ENCODE results near the gene PDE5A. TPM values are rescaled to one million over a fixed set of nuclear protein-coding genes. Genes with fewer than 3 reads are reported as not detected.
"Not testable (repeated sequence)": the region's sequence is repeated elsewhere in the genome, so short reads cannot be mapped to it uniquely, and the experiment has no call there.

Gene PDE5A
- polyA plus RNA-seq, 2 of the 4 experiments (the other 2 are of a cell fraction): 0.27 to 1.0 TPM

- WGBS (ENCODE audit: missing lambda C conversion rate): 0% methylated on average over 11 of the region's 80 CpGs
- not testable (repeated sequence) for H3K4me1 ChIP-seq; H3K9me3 ChIP-seq; FAIRE-seq; TF ChIP-seq FOSL2 (IDR thresholded peaks at IDR 0.05)
- peak overlapping the region; percentile 62 for H3K4me3 ChIP-seq
- POLR2A ChIA-PET: interaction anchor here (0.9 to 1.0 kb wide), 2 partner anchors 22 to 155 kb away, joined by 3 to 4 read pairs; no protein-coding TSS in a partner anchor
- H3K4me2 ChIP-seq: peak overlapping the region; percentile 50
- DNase-seq (ENCODE audit: low read depth in 1 of 2, low spot score in 1 of 2) (peak; percentile 65 to 98), ATAC-seq (peak; percentile 100)
- CTCF ChIA-PET: interaction anchor here (0.7 to 1.6 kb wide), 3 partner anchors 145 to 743 kb away, joined by 3 read pairs; no protein-coding TSS in a partner anchor
- TF ChIP-seq POLR2A (IDR thresholded peaks at IDR 0.05; ENCODE audit: low read length): peak; percentile 46
- peak; percentile 43; the same call in 1 of the 2 replicates for TF ChIP-seq PHF8 (IDR thresholded peaks at IDR 0.05; ENCODE audit: borderline replicate concordance, low read depth)
- 0 out of 3 replicates have a peak, but pooled peaks have one; percentile 22 for TF ChIP-seq BCL3 (IDR thresholded peaks at IDR 0.05)
- TF ChIP-seq RFX5 (IDR thresholded peaks at IDR 0.05): peak; percentile 75
- TF ChIP-seq MAX (IDR thresholded peaks at IDR 0.05): peak; percentile 74
- TF ChIP-seq JUN (IDR thresholded peaks at IDR 0.05): peak in 1 of 2 experiments; percentile 69; a peak in 3 of 5 replicates
- TF ChIP-seq MAFK (IDR thresholded peaks at IDR 0.05; ENCODE audit: partially characterized antibody): peak; percentile 47
- peak; percentile 58; the same call in 1 of the 2 replicates for TF ChIP-seq REST (IDR thresholded peaks at IDR 0.05)
- peak; percentile 32 for TF ChIP-seq FOSL2 (CRISPR knock-in tag; IDR thresholded peaks at IDR 0.05)
- TF ChIP-seq GATA3 (IDR thresholded peaks at IDR 0.05; ENCODE audit: borderline replicate concordance): peak; percentile 20; the same call in 1 of the 2 replicates
- TF ChIP-seq KDM5A (IDR thresholded peaks at IDR 0.05): peak; percentile 64
- H3K27ac ChIP-seq: peak overlapping the region; percentile 79 to 94
These were observed 173.9 kb downstream of the PDE5A start for GRCh38 chr4:119454491-119455270.

DNA sequence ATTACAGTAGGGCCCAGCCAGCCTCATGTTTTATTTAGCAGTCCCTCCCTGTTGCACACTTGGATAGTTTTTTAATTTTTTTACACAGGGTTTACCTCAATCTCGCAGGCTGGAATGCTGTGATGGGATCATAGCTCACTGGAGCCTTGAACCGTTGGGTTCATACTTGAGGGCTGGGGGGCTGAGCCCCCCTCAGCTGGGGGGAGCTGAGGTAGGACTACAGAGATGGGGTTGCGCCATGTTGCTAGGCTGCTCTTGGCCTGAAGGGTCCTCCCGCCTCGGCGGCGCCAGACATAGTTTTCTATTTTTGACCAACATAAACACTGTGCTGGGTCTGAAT lies 174.5 kb downstream of the PDE5A start:
- not testable (repeated sequence) for DNase-seq (ENCODE audit: low read depth in 1 of 2, low spot score in 1 of 2); H3K4me1 ChIP-seq; H3K9me3 ChIP-seq; FAIRE-seq
- WGBS (ENCODE audit: missing lambda C conversion rate): 40% methylated on average over 2 of the region's 7 CpGs
- CTCF ChIA-PET: interaction anchor here (0.8 kb wide), 1 partner anchor 144 kb away, joined by 3 read pairs; no protein-coding TSS in a partner anchor
- peak in 1 of 2 experiments; percentile 76; a peak in 4 of 6 replicates for ATAC-seq
- peak overlapping the region; percentile 79 to 94 for H3K27ac ChIP-seq
- POLR2A ChIA-PET: interaction anchor here (0.9 to 1.0 kb wide), 2 partner anchors 23 to 154 kb away, joined by 3 to 4 read pairs; no protein-coding TSS in a partner anchor
- H3K4me2 ChIP-seq: peak overlapping the region; percentile 50; the same call in 2 of the 3 replicates
- TF ChIP-seq PHF8 (IDR thresholded peaks at IDR 0.05; ENCODE audit: borderline replicate concordance, low read depth): peak; percentile 44; the same call in 1 of the 2 replicates
- 0 out of 4 replicates have a peak, but pooled peaks of 1 of the 2 experiments have one; percentile 32 for TF ChIP-seq CEBPB (IDR thresholded peaks at IDR 0.05)
- peak overlapping the region; percentile 62 for H3K4me3 ChIP-seq

DNA sequence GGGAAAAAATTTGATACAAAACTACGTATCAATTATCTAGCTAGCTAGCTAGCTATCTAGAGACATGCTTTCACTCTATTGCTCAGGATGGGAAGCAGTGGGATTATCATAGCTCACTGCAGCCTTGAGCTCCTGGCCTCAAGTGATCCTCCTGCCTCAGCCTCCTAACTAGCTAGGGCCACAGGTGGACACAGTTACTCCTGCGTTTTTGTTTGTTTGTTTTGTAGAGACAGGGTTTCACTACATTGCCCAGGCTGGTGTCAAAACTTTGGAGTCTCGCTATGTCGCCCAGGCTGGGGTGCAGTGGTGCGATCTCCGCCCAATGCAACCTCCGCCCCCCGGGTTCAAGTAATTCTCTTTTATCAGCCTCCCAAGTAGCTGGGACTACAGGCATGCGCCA lies 175.3 kb downstream of the PDE5A start:
- H3K4me2 ChIP-seq; ATAC-seq; H3K27ac ChIP-seq; FAIRE-seq; POLR2A ChIA-PET; CTCF ChIA-PET; H3K9me3 ChIP-seq; H3K4me1 ChIP-seq; DNase-seq (ENCODE audit: low read depth in 1 of 2, low spot score in 1 of 2); H3K4me3 ChIP-seq: not testable (repeated sequence)
- 98% methylated on average over 9 of the region's 9 CpGs for WGBS (ENCODE audit: missing lambda C conversion rate)

GRCh38 chr4:119449851-119450250 lies 178.8 kb downstream of the PDE5A start:
- DNase-seq (ENCODE audit: low read depth in 1 of 2, low spot score in 1 of 2); H3K4me3 ChIP-seq; H3K4me1 ChIP-seq; H3K9me3 ChIP-seq; H3K27ac ChIP-seq; H3K4me2 ChIP-seq; FAIRE-seq; CTCF ChIA-PET; POLR2A ChIA-PET; ATAC-seq: not testable (repeated sequence)
- WGBS (ENCODE audit: missing lambda C conversion rate): 67% methylated on average over 6 of the region's 6 CpGs

Small RNA genes within 50 kb of the gene (small RNA-seq; reads per million reads assigned to genes)
- 0 reads per million in 6 experiments for gene RF00614

All from A549 (cell line).